ENCODE measurements around the gene HSP90AB1. TPM values are rescaled to one million over a fixed set of nuclear protein-coding genes. Genes with fewer than 3 reads are reported as not detected.
A peak's percentile ranks its signal among the peaks of the same experiment; 100 is the strongest.

HSP90AB1 gene
- total RNA-seq, 1 donor from 2014 or later, result 1,214 TPM

- peaks cover 4% of the 10 kb centered on the region for H3K36me3 Mint-ChIP-seq (ENCODE audit: insufficient read depth)
- H3K9me3 Mint-ChIP-seq (ENCODE audit: low read depth), result no peaks in the 10 kb centered on the region
- H3K27ac Mint-ChIP-seq, result no peak overlapping the region
- H3K27me3 Mint-ChIP-seq, result no peaks in the 10 kb centered on the region
- H3K4me3 Mint-ChIP-seq (ENCODE audit: low read depth), result no peak overlapping the region
- no peak for TF ChIP-seq CTCF (IDR thresholded peaks at IDR 0.05; ENCODE audit: unreplicated experiment)
- H3K4me1 Mint-ChIP-seq (ENCODE audit: low read depth), result peaks cover 29% of the 10 kb centered on the region
- no peak for DNase-seq (ENCODE audit: low spot score, unreplicated experiment)
Measured at GRCh38 chr6:44260451-44261297, 13.8 kb downstream of the HSP90AB1 start.

- no peaks in the 10 kb centered on the region for H3K9me3 Mint-ChIP-seq (ENCODE audit: low read depth)
- no peak overlapping the region for H3K4me3 Mint-ChIP-seq (ENCODE audit: low read depth)
- TF ChIP-seq CTCF (IDR thresholded peaks at IDR 0.05; ENCODE audit: unreplicated experiment), result no peak
- no peak for DNase-seq (ENCODE audit: low spot score, unreplicated experiment)
- peaks cover 21% of the 10 kb centered on the region for H3K4me1 Mint-ChIP-seq (ENCODE audit: low read depth)
- H3K27ac Mint-ChIP-seq, result no peak overlapping the region
- peaks cover 1% of the 10 kb centered on the region for H3K27me3 Mint-ChIP-seq
- peaks cover 4% of the 10 kb centered on the region for H3K36me3 Mint-ChIP-seq (ENCODE audit: insufficient read depth)
Measured at GRCh38 chr6:44261581-44261980, 14.7 kb downstream of the HSP90AB1 start.

GRCh38 chr6:44262467-44263353 is 15.8 kb downstream of the HSP90AB1 start:
- DNase-seq (ENCODE audit: low spot score, unreplicated experiment), result no peak
- H3K4me3 Mint-ChIP-seq (ENCODE audit: low read depth), result peak overlapping the region; percentile 42
- H3K27ac Mint-ChIP-seq, result no peak overlapping the region
- no peaks in the 10 kb centered on the region for H3K9me3 Mint-ChIP-seq (ENCODE audit: low read depth)
- peaks cover 4% of the 10 kb centered on the region for H3K36me3 Mint-ChIP-seq (ENCODE audit: insufficient read depth)
- H3K27me3 Mint-ChIP-seq, result peaks cover 9% of the 10 kb centered on the region
- no peak for TF ChIP-seq CTCF (IDR thresholded peaks at IDR 0.05; ENCODE audit: unreplicated experiment)
- H3K4me1 Mint-ChIP-seq (ENCODE audit: low read depth), result peaks cover 18% of the 10 kb centered on the region

GRCh38 chr6:44263354-44264100 is 16.6 kb downstream of the HSP90AB1 start:
- no peak for TF ChIP-seq CTCF (IDR thresholded peaks at IDR 0.05; ENCODE audit: unreplicated experiment)
- no peak for DNase-seq (ENCODE audit: low spot score, unreplicated experiment)
- H3K9me3 Mint-ChIP-seq (ENCODE audit: low read depth), result no peaks in the 10 kb centered on the region
- H3K36me3 Mint-ChIP-seq (ENCODE audit: insufficient read depth), result peaks cover 4% of the 10 kb centered on the region
- H3K4me3 Mint-ChIP-seq (ENCODE audit: low read depth), result peak overlapping the region; percentile 85
- H3K27me3 Mint-ChIP-seq, result peaks cover 14% of the 10 kb centered on the region
- peaks cover 14% of the 10 kb centered on the region for H3K4me1 Mint-ChIP-seq (ENCODE audit: low read depth)
- H3K27ac Mint-ChIP-seq, result no peak overlapping the region
